H9 (cell line): Measurements from ENCODE around the gene LGALS12. TPM values are rescaled to one million over a fixed set of nuclear protein-coding genes. Genes with fewer than 3 reads are reported as not detected.

Experiments used
- DNase-seq: peaks from one replicate; pipeline ENCODE4 v3.0.0-alpha.2; 2017
- H2AFZ ChIP-seq: one replicate; pipeline ENCODE4 v1.6.1; 2013; ENCODE audit warnings: mild to moderate bottlenecking, low read length, control low read depth, moderate library complexity
- H2AK5ac ChIP-seq: 2 replicates; pipeline ENCODE4 v1.6.1; 2013; ENCODE audit warnings: low read length, control low read depth, mixed read lengths; ENCODE audit not compliant: insufficient read length
- H2BK120ac ChIP-seq: one replicate; pipeline ENCODE4 v1.6.1; 2013; ENCODE audit warnings: low read depth, mild to moderate bottlenecking, low read length, control low read depth, inconsistent platforms; ENCODE audit not compliant: poor library complexity, severe bottlenecking
- H2BK12ac ChIP-seq: 2 replicates; pipeline ENCODE4 v1.6.1; 2013; ENCODE audit warnings: low read length, control low read depth, mixed read lengths, low read depth; ENCODE audit not compliant: insufficient read length
- H2BK15ac ChIP-seq: 2 replicates; pipeline ENCODE4 v1.6.1; 2013; ENCODE audit warnings: low read depth, low read length, control low read depth
- H2BK20ac ChIP-seq: one replicate; pipeline ENCODE4 v1.6.1; 2013; ENCODE audit warnings: low read depth, mild to moderate bottlenecking, low read length, control low read depth, inconsistent platforms; ENCODE audit not compliant: poor library complexity, severe bottlenecking
- H2BK5ac ChIP-seq: 2 replicates; pipeline ENCODE4 v1.6.1; 2013; ENCODE audit warnings: low read length, control low read depth, mixed read lengths; ENCODE audit not compliant: insufficient read length
- H3K14ac ChIP-seq: 2 replicates; pipeline ENCODE4 v1.6.1; 2013; ENCODE audit warnings: low read length, control low read depth; ENCODE audit not compliant: insufficient read depth
- H3K18ac ChIP-seq: 2 replicates; pipeline ENCODE4 v1.6.1; 2013; ENCODE audit warnings: low read depth, mild to moderate bottlenecking, mixed read lengths, low read length, control low read depth; ENCODE audit not compliant: insufficient read length
- H3K23ac ChIP-seq: 2 replicates; pipeline ENCODE4 v1.6.1; 2013; ENCODE audit warnings: low read length, control low read depth, mixed read lengths, low read depth; ENCODE audit not compliant: insufficient read length
- H3K23me2 ChIP-seq: 2 replicates; pipeline ENCODE4 v1.6.1; 2013; ENCODE audit warnings: low read depth, mild to moderate bottlenecking, mixed read lengths, low read length, control low read depth; ENCODE audit not compliant: insufficient read length, poor library complexity, severe bottlenecking
- H3K27ac ChIP-seq: 2 replicates; pipeline ENCODE4 v1.5.1; 2013; ENCODE audit warnings: low read length, control low read depth, mixed read lengths, low read depth; ENCODE audit not compliant: insufficient read length
- H3K27me3 ChIP-seq: 2 replicates; pipeline ENCODE4 v1.6.1; 2013; ENCODE audit warnings: low read length, control low read depth, inconsistent platforms; ENCODE audit not compliant: insufficient read depth
- H3K4ac ChIP-seq: 2 replicates; pipeline ENCODE4 v1.6.1; 2013; ENCODE audit warnings: low read depth, mild to moderate bottlenecking, control low read depth, inconsistent platforms, low read length, moderate library complexity
- H3K4me1 ChIP-seq: 2 replicates; pipeline ENCODE4 v1.6.1; 2013; ENCODE audit warnings: low read length, control low read depth, inconsistent platforms; ENCODE audit not compliant: insufficient read depth
- H3K4me2 ChIP-seq: 2 replicates; pipeline ENCODE4 v1.6.1; 2013; ENCODE audit warnings: low read length, control low read depth, mixed read lengths; ENCODE audit not compliant: insufficient read length, insufficient read depth
- H3K56ac ChIP-seq: 2 replicates; pipeline ENCODE4 v1.6.1; 2013; ENCODE audit warnings: low read depth, mild to moderate bottlenecking, mixed read lengths, low read length, control low read depth; ENCODE audit not compliant: insufficient read length
- H3K79me1 ChIP-seq: 2 replicates; pipeline ENCODE4 v1.6.1; 2013; ENCODE audit warnings: low read depth, mild to moderate bottlenecking, moderate library complexity, low read length, control low read depth, inconsistent platforms; ENCODE audit not compliant: insufficient read depth, poor library complexity, severe bottlenecking
- H3K79me2 ChIP-seq: 2 replicates; pipeline ENCODE4 v1.6.1; 2013; ENCODE audit warnings: low read length, control low read depth, inconsistent platforms; ENCODE audit not compliant: insufficient read depth
- H3K9ac ChIP-seq: 2 replicates; pipeline ENCODE4 v1.6.1; 2013; ENCODE audit warnings: low read length, control low read depth, mixed read lengths; ENCODE audit not compliant: insufficient read length; ENCODE audit errors: extremely low read depth
- H3K9me3 ChIP-seq: one replicate; pipeline ENCODE4 v1.6.1; 2013; ENCODE audit warnings: low read depth, low read length, inconsistent platforms; ENCODE audit not compliant: control insufficient read depth
- H3T11ph ChIP-seq: one replicate; pipeline ENCODE4 v1.6.1; 2013; ENCODE audit warnings: mild to moderate bottlenecking, low read length, control low read depth, inconsistent platforms
- H4K20me1 ChIP-seq: one replicate; pipeline ENCODE4 v1.6.1; 2013; ENCODE audit not compliant: control insufficient read depth, insufficient read length, insufficient read depth
- H4K5ac ChIP-seq: 2 replicates; pipeline ENCODE4 v1.6.1; 2013; ENCODE audit warnings: low read depth, mild to moderate bottlenecking, mixed read lengths, low read length, control low read depth; ENCODE audit not compliant: insufficient read length
- H4K8ac ChIP-seq: replicated peaks from 2 replicates; pipeline ENCODE4 v1.6.1; 2013; ENCODE audit warnings: low read length, control low read depth, mixed read lengths, low read depth; ENCODE audit not compliant: insufficient read length
- H4K91ac ChIP-seq: 2 replicates; pipeline ENCODE4 v1.6.1; 2013; ENCODE audit warnings: low read depth, mild to moderate bottlenecking, moderate library complexity, mixed read lengths, low read length, control low read depth; ENCODE audit not compliant: insufficient read length
- H3K27ac Mint-ChIP-seq, 3 experiments: 2 replicates in 2 of 3; 3 replicates in 1 of 3; pipeline ENCODE4 v1.8.0; 2020 to 2021; ENCODE audit warnings: mixed read lengths in 3 of 3, mild to moderate bottlenecking in 1 of 3, moderate library complexity in 1 of 3
- H3K27me3 Mint-ChIP-seq: 2 replicates; pipeline ENCODE4 v1.8.0; 2021; ENCODE audit warnings: low read depth, mild to moderate bottlenecking, moderate library complexity, mixed read lengths
- H3K36me3 Mint-ChIP-seq, 3 experiments: 2 replicates in 2 of 3; 3 replicates in 1 of 3; pipeline ENCODE4 v1.8.0; 2020 to 2021; ENCODE audit warnings: low read depth in 3 of 3, mixed read lengths in 3 of 3; ENCODE audit not compliant: insufficient read depth in 1 of 3
- H3K4me1 Mint-ChIP-seq, 2 experiments: 2 replicates each; pipeline ENCODE4 v1.8.0; 2020; ENCODE audit warnings: mixed read lengths in 2 of 2
- H3K4me3 Mint-ChIP-seq, 2 experiments: 2 replicates in 1 of 2; 3 replicates in 1 of 2; pipeline ENCODE4 v1.8.0; 2020 to 2021; ENCODE audit warnings: mild to moderate bottlenecking in 2 of 2, mixed read lengths in 2 of 2, moderate library complexity in 1 of 2
- H3K9me3 Mint-ChIP-seq, 2 experiments: 2 replicates in 1 of 2; 3 replicates in 1 of 2; pipeline ENCODE4 v1.8.0; 2020; ENCODE audit warnings: mild to moderate bottlenecking in 2 of 2, mixed read lengths in 2 of 2, moderate library complexity in 1 of 2
- WGBS: extraction: QIAGEN DNeasy Blood & Tissue Kit; methylation state at CpG from one replicate; pipeline ENCODE4 v1.1.7; 2013; ENCODE audit warnings: missing lambda C conversion rate, low lambda C conversion rate, mixed read lengths; ENCODE audit not compliant: insufficient read length; ENCODE audit errors: extremely low coverage; 5-methylcytosine and 5-hydroxymethylcytosine counted together
- total RNA-seq: library from RNA; stranded (reverse); gene quantifications from 2 replicates; pipeline ENCODE4 v1.2.1, GENCODE V29; 2021
- TF ChIP-seq, protein P1 (sequence below): fragments of 200-600 bp; sonication (generic); conservative IDR thresholded peaks from 3 replicates; pipeline ENCODE4 v1.8.0; 2021; ENCODE audit warnings: antibody characterized with exemption, mild to moderate bottlenecking

Gene LGALS12
- total RNA-seq, 1 experiment from 2014 or later = 1.9 TPM

DNA sequence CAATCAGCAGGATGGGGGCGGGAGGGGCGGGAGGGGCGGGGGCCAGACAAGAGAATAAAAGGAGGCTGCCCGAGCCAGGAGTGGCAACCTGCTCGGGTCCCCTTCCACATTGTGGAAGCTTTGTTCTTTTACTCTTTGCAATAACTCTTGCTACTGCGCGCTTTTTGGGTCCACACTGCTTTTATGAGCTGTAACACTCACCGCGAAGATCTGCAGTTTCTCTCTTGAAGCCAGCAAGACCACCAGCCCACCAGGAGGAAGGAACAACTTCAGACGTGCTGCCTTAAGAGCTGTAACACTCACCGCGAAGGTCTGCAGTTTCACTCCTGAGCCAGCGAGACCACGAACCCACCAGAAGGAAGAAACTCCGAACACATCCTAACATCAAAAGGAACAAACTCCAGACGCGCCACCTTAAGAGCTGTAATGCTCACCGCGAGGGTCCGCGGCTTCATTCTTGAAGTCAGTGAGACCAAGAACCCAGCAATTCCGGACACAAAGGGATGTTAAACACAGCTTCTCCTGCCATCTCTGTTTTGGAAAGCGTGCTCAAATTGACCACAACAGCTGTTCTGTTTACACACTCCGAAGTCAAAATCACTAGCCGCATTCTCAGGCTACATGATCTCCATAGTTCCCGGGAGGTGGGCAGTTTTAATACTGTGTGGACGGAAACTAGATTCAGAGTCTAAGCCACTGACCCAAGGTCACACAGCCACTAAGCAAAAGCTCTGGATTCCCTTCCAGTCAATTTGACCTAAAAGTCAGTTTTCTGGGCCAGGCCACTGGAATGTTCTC is 45.4 kb downstream of the LGALS12 start:
- no peak overlapping the region for H3K23ac ChIP-seq
- no peak overlapping the region for H2BK5ac ChIP-seq
- Mint-ChIP-seq H3K9me3 (peaks cover 3 to 9% of the 10 kb centered on the region in 2 experiments; a peak in 2 of 5 replicates), H3K4me3 (no peak overlapping the region), H3K36me3 (peaks cover 0 to 6% (median 0%) of the 10 kb centered on the region in 3 experiments; a peak in 4 of 7 replicates), H3K27ac (peak overlapping the region in 1 of 3 experiments; percentile 61; a peak in 1 of 7 replicates), H3K27me3 (no peaks in the 10 kb centered on the region), H3K4me1 (peaks cover 29 to 34% of the 10 kb centered on the region in 2 experiments)
- no peaks in the 10 kb centered on the region for H3K79me2 ChIP-seq
- no peak overlapping the region for H3K9ac ChIP-seq
- H2BK12ac ChIP-seq = no peak overlapping the region
- no peak overlapping the region for H3K14ac ChIP-seq
- H3K27ac ChIP-seq = no peak overlapping the region
- TF ChIP-seq, protein P1, sequence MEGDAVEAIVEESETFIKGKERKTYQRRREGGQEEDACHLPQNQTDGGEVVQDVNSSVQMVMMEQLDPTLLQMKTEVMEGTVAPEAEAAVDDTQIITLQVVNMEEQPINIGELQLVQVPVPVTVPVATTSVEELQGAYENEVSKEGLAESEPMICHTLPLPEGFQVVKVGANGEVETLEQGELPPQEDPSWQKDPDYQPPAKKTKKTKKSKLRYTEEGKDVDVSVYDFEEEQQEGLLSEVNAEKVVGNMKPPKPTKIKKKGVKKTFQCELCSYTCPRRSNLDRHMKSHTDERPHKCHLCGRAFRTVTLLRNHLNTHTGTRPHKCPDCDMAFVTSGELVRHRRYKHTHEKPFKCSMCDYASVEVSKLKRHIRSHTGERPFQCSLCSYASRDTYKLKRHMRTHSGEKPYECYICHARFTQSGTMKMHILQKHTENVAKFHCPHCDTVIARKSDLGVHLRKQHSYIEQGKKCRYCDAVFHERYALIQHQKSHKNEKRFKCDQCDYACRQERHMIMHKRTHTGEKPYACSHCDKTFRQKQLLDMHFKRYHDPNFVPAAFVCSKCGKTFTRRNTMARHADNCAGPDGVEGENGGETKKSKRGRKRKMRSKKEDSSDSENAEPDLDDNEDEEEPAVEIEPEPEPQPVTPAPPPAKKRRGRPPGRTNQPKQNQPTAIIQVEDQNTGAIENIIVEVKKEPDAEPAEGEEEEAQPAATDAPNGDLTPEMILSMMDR = no peak
- no peak overlapping the region for H3K4me2 ChIP-seq
- no peak overlapping the region for H2BK15ac ChIP-seq
- no peaks in the 10 kb centered on the region for H4K20me1 ChIP-seq
- H3K27me3 ChIP-seq = no peaks in the 10 kb centered on the region
- H3T11ph ChIP-seq = no peak overlapping the region
- no peak overlapping the region for H4K91ac ChIP-seq
- no peak overlapping the region for H3K56ac ChIP-seq
- no peak overlapping the region for H4K8ac ChIP-seq
- no peak overlapping the region for H3K4ac ChIP-seq
- no peak overlapping the region for H2AK5ac ChIP-seq
- H2BK20ac ChIP-seq = no peak overlapping the region
- no peaks in the 10 kb centered on the region for H3K9me3 ChIP-seq
- no CpG with 5 or more reads among the region's 27 CpGs for WGBS
- no peak overlapping the region for H4K5ac ChIP-seq
- no peaks in the 10 kb centered on the region for H3K79me1 ChIP-seq
- no peaks in the 10 kb centered on the region for H3K23me2 ChIP-seq
- H2AFZ ChIP-seq = no peak overlapping the region
- no peak overlapping the region for H3K18ac ChIP-seq
- no peak for DNase-seq
- H2BK120ac ChIP-seq = no peak overlapping the region
- H3K4me1 ChIP-seq = no peaks in the 10 kb centered on the region
